Measurements from ENCODE around the gene MLX. TPM values are rescaled to one million over a fixed set of nuclear protein-coding genes. Genes with fewer than 3 reads are reported as not detected.

The MLX gene, protein sequence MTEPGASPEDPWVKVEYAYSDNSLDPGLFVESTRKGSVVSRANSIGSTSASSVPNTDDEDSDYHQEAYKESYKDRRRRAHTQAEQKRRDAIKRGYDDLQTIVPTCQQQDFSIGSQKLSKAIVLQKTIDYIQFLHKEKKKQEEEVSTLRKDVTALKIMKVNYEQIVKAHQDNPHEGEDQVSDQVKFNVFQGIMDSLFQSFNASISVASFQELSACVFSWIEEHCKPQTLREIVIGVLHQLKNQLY
- 47.9 TPM for polyA plus RNA-seq (2013, experiment 1 of 2)
- 45.7 TPM for polyA plus RNA-seq (2013, experiment 2 of 2)

DNA sequence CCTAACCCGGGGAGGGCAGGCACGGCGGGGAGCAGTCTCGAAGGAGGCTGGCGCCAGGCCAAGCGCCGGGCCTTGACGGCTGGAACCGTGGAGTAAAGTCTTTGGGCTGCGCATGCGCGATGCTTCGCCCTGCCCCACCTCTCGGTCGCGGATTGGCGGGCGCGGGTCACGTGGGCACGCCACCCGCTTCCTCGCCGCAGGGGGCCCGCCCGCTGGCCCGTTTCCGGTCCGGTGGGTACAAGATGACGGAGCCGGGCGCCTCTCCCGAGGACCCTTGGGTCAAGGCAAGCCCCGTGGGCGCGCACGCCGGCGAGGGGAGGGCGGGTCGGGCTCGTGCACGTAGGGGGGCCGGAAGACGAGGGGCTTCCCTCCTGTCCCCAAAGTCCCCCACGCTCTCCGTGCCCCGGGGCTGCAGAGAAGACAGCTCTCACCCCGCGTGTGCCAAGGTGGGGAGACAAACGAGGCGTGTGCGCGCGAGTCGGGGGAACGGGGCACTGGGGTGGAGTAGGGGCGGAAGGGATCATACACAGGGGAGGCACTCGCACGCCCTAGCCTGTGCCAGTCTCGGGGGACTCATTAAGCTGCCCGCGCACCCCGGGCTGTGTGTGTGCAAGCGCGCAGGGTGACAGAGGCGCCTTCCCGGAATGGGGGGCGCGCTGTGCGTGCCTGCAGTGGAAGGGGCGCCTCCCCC lies at the start of gene MLX:
Gene MLX, plus strand, starts transcription at position 218 of the 691 bp plus-strand sequence. Its CDS starts 25 bp downstream, at position 243.
- Histone ChIP-seq H3K27me3 (ENCODE audit: insufficient read depth, low read length, poor library complexity) (no peaks in the 10 kb centered on the region), H4K5ac (ENCODE audit: low read length) (no peak within 1 kb of the TSS), H3K27ac (ENCODE audit: low read depth, low read length) (peak within 1 kb of the TSS; percentile 76), H4K8ac (ENCODE audit: low read depth, low read length) (peak within 1 kb of the TSS; percentile 82), H3K36me3 (ENCODE audit: control insufficient read depth, insufficient read depth, low read length) (peaks cover 19% of the 10 kb centered on the region), H3K4me3 (ENCODE audit: low read length) (peak within 1 kb of the TSS; percentile 92), H3K56ac (ENCODE audit: low read length) (peak within 1 kb of the TSS; percentile 97), H3K79me2 (ENCODE audit: control insufficient read depth, insufficient read depth, low read length) (peaks cover 25% of the 10 kb centered on the region), H2BK15ac (replicated peaks; ENCODE audit: low read depth) (no peak within 1 kb of the TSS), H3K4ac (ENCODE audit: low read depth, low read length) (peak within 1 kb of the TSS; percentile 86), H2BK120ac (ENCODE audit: low read depth, low read length) (no peak within 1 kb of the TSS), H3K79me1 (ENCODE audit: low read length) (peaks cover 25% of the 10 kb centered on the region), H3K18ac (ENCODE audit: low read length) (peak within 1 kb of the TSS; percentile 78), H3K9ac (ENCODE audit: low read length) (peak within 1 kb of the TSS; percentile 99), H2AK5ac (ENCODE audit: low read length) (peak within 1 kb of the TSS; percentile 84), H2BK5ac (ENCODE audit: low read length) (peak within 1 kb of the TSS; percentile 59), H3K23ac (ENCODE audit: low read length) (peak within 1 kb of the TSS; percentile 97), H3K4me2 (ENCODE audit: low read length) (peak within 1 kb of the TSS; percentile 92), H3K4me1 (ENCODE audit: control insufficient read depth, low read depth, low read length) (peaks cover 8% of the 10 kb centered on the region)
- WGBS (ENCODE audit: extremely low coverage, insufficient coverage, low lambda C conversion rate) = no CpG with 5 or more reads among the region's 72 CpGs
- peak; percentile 94 for DNase-seq

DNA sequence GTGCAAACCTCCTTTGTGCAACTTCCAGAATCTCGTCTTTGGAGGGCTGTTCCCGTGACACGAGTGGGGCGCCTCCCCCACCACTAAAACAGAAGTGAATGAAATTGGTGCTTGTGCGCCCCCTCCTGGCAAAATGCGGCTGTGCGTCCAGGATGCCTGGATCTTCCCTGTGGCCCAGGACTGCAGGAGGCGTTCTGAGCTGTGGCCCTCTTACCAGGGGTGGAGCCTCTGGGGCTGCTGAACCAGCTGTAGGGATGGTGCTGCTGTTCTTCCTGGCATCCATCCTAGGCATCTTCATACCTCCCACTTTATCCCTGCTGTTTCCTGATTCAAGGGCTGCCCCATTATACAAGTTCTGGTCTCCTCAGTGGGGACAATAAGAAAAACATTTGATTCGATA lies 49.4 kb upstream of the MLX start:
- Histone ChIP-seq H3K23ac (ENCODE audit: low read length) (no peak overlapping the region), H2BK15ac (replicated peaks; ENCODE audit: low read depth) (no peak overlapping the region), H3K27ac (ENCODE audit: low read depth, low read length) (no peak overlapping the region), H3K4me2 (ENCODE audit: low read length) (no peak overlapping the region), H3K36me3 (ENCODE audit: control insufficient read depth, insufficient read depth, low read length) (peaks cover 3% of the 10 kb centered on the region), H3K4me3 (ENCODE audit: low read length) (no peak overlapping the region), H3K4ac (ENCODE audit: low read depth, low read length) (no peak overlapping the region), H2AK5ac (ENCODE audit: low read length) (no peak overlapping the region), H4K5ac (ENCODE audit: low read length) (no peak overlapping the region), H4K8ac (ENCODE audit: low read depth, low read length) (no peak overlapping the region), H2BK120ac (ENCODE audit: low read depth, low read length) (no peak overlapping the region), H3K79me2 (ENCODE audit: control insufficient read depth, insufficient read depth, low read length) (no peaks in the 10 kb centered on the region), H3K18ac (ENCODE audit: low read length) (no peak overlapping the region), H3K56ac (ENCODE audit: low read length) (no peak overlapping the region), H3K27me3 (ENCODE audit: insufficient read depth, low read length, poor library complexity) (no peaks in the 10 kb centered on the region), H3K9ac (ENCODE audit: low read length) (no peak overlapping the region), H3K79me1 (ENCODE audit: low read length) (no peaks in the 10 kb centered on the region), H3K4me1 (ENCODE audit: control insufficient read depth, low read depth, low read length) (peaks cover 6% of the 10 kb centered on the region), H2BK5ac (ENCODE audit: low read length) (no peak overlapping the region)
- DNase-seq = peak; percentile 83
- WGBS (ENCODE audit: extremely low coverage, insufficient coverage, low lambda C conversion rate) = no CpG with 5 or more reads among the region's 9 CpGs

DNA sequence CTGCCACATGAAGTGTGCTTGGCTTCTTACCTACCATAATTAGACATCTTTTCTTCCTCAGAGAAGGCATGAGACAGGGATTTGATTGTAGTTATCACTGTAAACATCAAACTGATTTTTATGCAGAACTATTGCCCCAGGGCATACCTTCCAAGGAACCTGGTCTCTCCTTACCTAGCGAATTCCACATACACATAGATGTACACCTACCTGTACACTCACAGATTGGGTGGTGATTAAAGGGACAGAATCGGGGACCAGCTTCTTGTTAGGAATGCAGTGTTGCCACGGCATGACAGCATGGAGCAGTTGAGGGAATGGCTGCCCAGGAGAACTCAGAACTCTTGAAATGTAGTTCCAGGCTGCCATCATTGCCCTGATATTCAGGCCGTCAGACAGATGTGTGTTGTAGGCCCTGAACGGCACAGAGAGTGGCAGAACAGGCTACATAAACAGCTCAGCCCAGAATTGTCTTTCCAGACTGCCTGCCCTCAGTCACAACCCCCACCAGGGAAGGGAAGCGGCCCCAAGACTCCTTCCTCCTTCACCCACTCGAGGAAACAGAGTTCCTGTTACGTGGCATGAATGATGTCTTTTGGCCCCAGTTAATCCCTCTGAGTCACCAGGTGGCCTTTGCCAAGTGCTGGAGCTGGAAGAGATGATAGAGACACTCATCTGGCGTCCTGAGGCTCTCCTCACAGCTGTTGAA lies 48.7 kb upstream of the MLX start:
- no peak overlapping the region for H3K4me2 ChIP-seq (ENCODE audit: low read length)
- H3K36me3 ChIP-seq (ENCODE audit: control insufficient read depth, insufficient read depth, low read length) = peaks cover 3% of the 10 kb centered on the region
- no peak for DNase-seq
- H3K4ac ChIP-seq (ENCODE audit: low read depth, low read length) = no peak overlapping the region
- H3K18ac ChIP-seq (ENCODE audit: low read length) = no peak overlapping the region
- H2BK15ac ChIP-seq (replicated peaks; ENCODE audit: low read depth) = no peak overlapping the region
- no peaks in the 10 kb centered on the region for H3K27me3 ChIP-seq (ENCODE audit: insufficient read depth, low read length, poor library complexity)
- no peak overlapping the region for H4K8ac ChIP-seq (ENCODE audit: low read depth, low read length)
- no peaks in the 10 kb centered on the region for H3K79me2 ChIP-seq (ENCODE audit: control insufficient read depth, insufficient read depth, low read length)
- peaks cover 6% of the 10 kb centered on the region for H3K4me1 ChIP-seq (ENCODE audit: control insufficient read depth, low read depth, low read length)
- no peak overlapping the region for H3K27ac ChIP-seq (ENCODE audit: low read depth, low read length)
- H2BK5ac ChIP-seq (ENCODE audit: low read length) = no peak overlapping the region
- H2BK120ac ChIP-seq (ENCODE audit: low read depth, low read length) = no peak overlapping the region
- H2AK5ac ChIP-seq (ENCODE audit: low read length) = no peak overlapping the region
- H3K23ac ChIP-seq (ENCODE audit: low read length) = no peak overlapping the region
- H3K4me3 ChIP-seq (ENCODE audit: low read length) = no peak overlapping the region
- H3K79me1 ChIP-seq (ENCODE audit: low read length) = no peaks in the 10 kb centered on the region
- H3K9ac ChIP-seq (ENCODE audit: low read length) = no peak overlapping the region
- no peak overlapping the region for H3K56ac ChIP-seq (ENCODE audit: low read length)
- WGBS (ENCODE audit: extremely low coverage, insufficient coverage, low lambda C conversion rate) = no CpG with 5 or more reads among the region's 9 CpGs
- no peak overlapping the region for H4K5ac ChIP-seq (ENCODE audit: low read length)

DNA sequence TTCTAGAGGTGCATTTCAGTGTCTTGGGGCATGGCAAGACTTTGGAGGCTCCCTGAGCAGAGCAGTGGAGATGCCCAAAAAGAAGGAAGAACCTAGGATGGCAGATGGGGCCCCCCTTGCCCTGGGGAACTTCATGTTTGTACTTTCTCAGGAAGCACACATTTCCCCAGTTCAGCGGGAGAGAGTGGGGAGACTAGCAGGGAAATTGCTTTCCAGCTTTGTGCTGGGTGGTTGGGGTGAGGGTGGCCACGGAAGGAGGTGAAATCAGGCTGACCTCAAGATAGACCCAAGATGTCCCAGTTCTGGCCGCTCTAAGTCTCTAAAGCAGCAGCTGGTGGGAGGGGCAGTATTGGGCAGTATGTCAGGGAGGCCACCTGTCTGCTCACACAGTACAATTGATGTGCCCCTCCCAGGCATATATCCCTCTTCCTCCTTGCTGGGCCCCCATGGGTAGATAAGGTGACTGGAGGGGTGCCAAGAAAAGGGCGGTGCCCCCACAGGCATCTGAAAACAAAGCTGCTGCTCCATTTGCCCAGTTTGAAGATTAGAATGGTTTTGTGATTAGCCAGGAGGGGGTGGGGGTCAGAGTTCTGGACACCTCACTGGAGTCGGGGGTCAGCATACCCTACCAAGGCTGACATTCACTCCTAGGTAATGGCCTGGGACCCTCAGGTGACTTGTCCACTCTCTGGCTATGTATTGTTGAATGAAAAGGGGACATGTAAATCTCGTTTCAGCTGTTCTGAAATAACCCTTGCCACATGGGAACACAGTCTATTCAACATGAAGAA lies 48.0 kb upstream of the MLX start:
- no peak overlapping the region for H2BK15ac ChIP-seq (replicated peaks; ENCODE audit: low read depth)
- no peak overlapping the region for H3K23ac ChIP-seq (ENCODE audit: low read length)
- no peak overlapping the region for H2BK5ac ChIP-seq (ENCODE audit: low read length)
- no peak overlapping the region for H3K4ac ChIP-seq (ENCODE audit: low read depth, low read length)
- no CpG with 5 or more reads among the region's 6 CpGs for WGBS (ENCODE audit: extremely low coverage, insufficient coverage, low lambda C conversion rate)
- H3K9ac ChIP-seq (ENCODE audit: low read length) = no peak overlapping the region
- H2AK5ac ChIP-seq (ENCODE audit: low read length) = no peak overlapping the region
- H2BK120ac ChIP-seq (ENCODE audit: low read depth, low read length) = no peak overlapping the region
- no peak overlapping the region for H4K8ac ChIP-seq (ENCODE audit: low read depth, low read length)
- no peaks in the 10 kb centered on the region for H3K79me2 ChIP-seq (ENCODE audit: control insufficient read depth, insufficient read depth, low read length)
- H3K4me3 ChIP-seq (ENCODE audit: low read length) = no peak overlapping the region
- peaks cover 3% of the 10 kb centered on the region for H3K36me3 ChIP-seq (ENCODE audit: control insufficient read depth, insufficient read depth, low read length)
- no peaks in the 10 kb centered on the region for H3K79me1 ChIP-seq (ENCODE audit: low read length)
- H3K18ac ChIP-seq (ENCODE audit: low read length) = no peak overlapping the region
- no peak overlapping the region for H3K4me2 ChIP-seq (ENCODE audit: low read length)
- H3K4me1 ChIP-seq (ENCODE audit: control insufficient read depth, low read depth, low read length) = peaks cover 6% of the 10 kb centered on the region
- no peak overlapping the region for H3K56ac ChIP-seq (ENCODE audit: low read length)
- H4K5ac ChIP-seq (ENCODE audit: low read length) = no peak overlapping the region
- no peaks in the 10 kb centered on the region for H3K27me3 ChIP-seq (ENCODE audit: insufficient read depth, low read length, poor library complexity)
- peak overlapping the region; percentile 53 for H3K27ac ChIP-seq (ENCODE audit: low read depth, low read length)
- no peak for DNase-seq

GRCh38 chr17:42519546-42520491 lies 47.1 kb upstream of the MLX start:
- Histone ChIP-seq H3K4ac (ENCODE audit: low read depth, low read length) (no peak overlapping the region), H3K23ac (ENCODE audit: low read length) (no peak overlapping the region), H2AK5ac (ENCODE audit: low read length) (no peak overlapping the region), H2BK120ac (ENCODE audit: low read depth, low read length) (peak overlapping the region; percentile 13), H3K56ac (ENCODE audit: low read length) (no peak overlapping the region), H4K8ac (ENCODE audit: low read depth, low read length) (no peak overlapping the region), H3K27me3 (ENCODE audit: insufficient read depth, low read length, poor library complexity) (no peaks in the 10 kb centered on the region), H3K4me1 (ENCODE audit: control insufficient read depth, low read depth, low read length) (peaks cover 6% of the 10 kb centered on the region), H3K79me2 (ENCODE audit: control insufficient read depth, insufficient read depth, low read length) (no peaks in the 10 kb centered on the region), H2BK15ac (replicated peaks; ENCODE audit: low read depth) (no peak overlapping the region), H3K27ac (ENCODE audit: low read depth, low read length) (peak overlapping the region; percentile 53), H3K18ac (ENCODE audit: low read length) (no peak overlapping the region), H2BK5ac (ENCODE audit: low read length) (no peak overlapping the region), H4K5ac (ENCODE audit: low read length) (no peak overlapping the region), H3K4me2 (ENCODE audit: low read length) (no peak overlapping the region), H3K4me3 (ENCODE audit: low read length) (no peak overlapping the region), H3K9ac (ENCODE audit: low read length) (no peak overlapping the region), H3K79me1 (ENCODE audit: low read length) (no peaks in the 10 kb centered on the region), H3K36me3 (ENCODE audit: control insufficient read depth, insufficient read depth, low read length) (peaks cover 2% of the 10 kb centered on the region)
- DNase-seq = peak; percentile 95
- WGBS (ENCODE audit: extremely low coverage, insufficient coverage, low lambda C conversion rate) = no CpG with 5 or more reads among the region's 12 CpGs
